H9 (cell line): Measurements from ENCODE around the gene MED17. TPM values are rescaled to one million over a fixed set of nuclear protein-coding genes. Genes with fewer than 3 reads are reported as not detected.

Source experiments
- DNase-seq: peaks from one replicate; pipeline ENCODE4 v3.0.0-alpha.2; 2017
- H2AFZ ChIP-seq: one replicate; pipeline ENCODE4 v1.6.1; 2013; ENCODE audit warnings: mild to moderate bottlenecking, low read length, control low read depth, moderate library complexity
- H2AK5ac ChIP-seq: 2 replicates; pipeline ENCODE4 v1.6.1; 2013; ENCODE audit warnings: low read length, control low read depth, mixed read lengths; ENCODE audit not compliant: insufficient read length
- H2BK120ac ChIP-seq: one replicate; pipeline ENCODE4 v1.6.1; 2013; ENCODE audit warnings: low read depth, mild to moderate bottlenecking, low read length, control low read depth, inconsistent platforms; ENCODE audit not compliant: poor library complexity, severe bottlenecking
- H2BK12ac ChIP-seq: 2 replicates; pipeline ENCODE4 v1.6.1; 2013; ENCODE audit warnings: low read length, control low read depth, mixed read lengths, low read depth; ENCODE audit not compliant: insufficient read length
- H2BK15ac ChIP-seq: 2 replicates; pipeline ENCODE4 v1.6.1; 2013; ENCODE audit warnings: low read depth, low read length, control low read depth
- H2BK20ac ChIP-seq: one replicate; pipeline ENCODE4 v1.6.1; 2013; ENCODE audit warnings: low read depth, mild to moderate bottlenecking, low read length, control low read depth, inconsistent platforms; ENCODE audit not compliant: poor library complexity, severe bottlenecking
- H2BK5ac ChIP-seq: 2 replicates; pipeline ENCODE4 v1.6.1; 2013; ENCODE audit warnings: low read length, control low read depth, mixed read lengths; ENCODE audit not compliant: insufficient read length
- H3K14ac ChIP-seq: 2 replicates; pipeline ENCODE4 v1.6.1; 2013; ENCODE audit warnings: low read length, control low read depth; ENCODE audit not compliant: insufficient read depth
- H3K18ac ChIP-seq: 2 replicates; pipeline ENCODE4 v1.6.1; 2013; ENCODE audit warnings: low read depth, mild to moderate bottlenecking, mixed read lengths, low read length, control low read depth; ENCODE audit not compliant: insufficient read length
- H3K23ac ChIP-seq: 2 replicates; pipeline ENCODE4 v1.6.1; 2013; ENCODE audit warnings: low read length, control low read depth, mixed read lengths, low read depth; ENCODE audit not compliant: insufficient read length
- H3K23me2 ChIP-seq: 2 replicates; pipeline ENCODE4 v1.6.1; 2013; ENCODE audit warnings: low read depth, mild to moderate bottlenecking, mixed read lengths, low read length, control low read depth; ENCODE audit not compliant: insufficient read length, poor library complexity, severe bottlenecking
- H3K27ac ChIP-seq: 2 replicates; pipeline ENCODE4 v1.5.1; 2013; ENCODE audit warnings: low read length, control low read depth, mixed read lengths, low read depth; ENCODE audit not compliant: insufficient read length
- H3K27me3 ChIP-seq: 2 replicates; pipeline ENCODE4 v1.6.1; 2013; ENCODE audit warnings: low read length, control low read depth, inconsistent platforms; ENCODE audit not compliant: insufficient read depth
- H3K4ac ChIP-seq: 2 replicates; pipeline ENCODE4 v1.6.1; 2013; ENCODE audit warnings: low read depth, mild to moderate bottlenecking, control low read depth, inconsistent platforms, low read length, moderate library complexity
- H3K4me1 ChIP-seq: 2 replicates; pipeline ENCODE4 v1.6.1; 2013; ENCODE audit warnings: low read length, control low read depth, inconsistent platforms; ENCODE audit not compliant: insufficient read depth
- H3K4me2 ChIP-seq: 2 replicates; pipeline ENCODE4 v1.6.1; 2013; ENCODE audit warnings: low read length, control low read depth, mixed read lengths; ENCODE audit not compliant: insufficient read length, insufficient read depth
- H3K56ac ChIP-seq: 2 replicates; pipeline ENCODE4 v1.6.1; 2013; ENCODE audit warnings: low read depth, mild to moderate bottlenecking, mixed read lengths, low read length, control low read depth; ENCODE audit not compliant: insufficient read length
- H3K79me1 ChIP-seq: 2 replicates; pipeline ENCODE4 v1.6.1; 2013; ENCODE audit warnings: low read depth, mild to moderate bottlenecking, moderate library complexity, low read length, control low read depth, inconsistent platforms; ENCODE audit not compliant: insufficient read depth, poor library complexity, severe bottlenecking
- H3K79me2 ChIP-seq: 2 replicates; pipeline ENCODE4 v1.6.1; 2013; ENCODE audit warnings: low read length, control low read depth, inconsistent platforms; ENCODE audit not compliant: insufficient read depth
- H3K9ac ChIP-seq: 2 replicates; pipeline ENCODE4 v1.6.1; 2013; ENCODE audit warnings: low read length, control low read depth, mixed read lengths; ENCODE audit not compliant: insufficient read length; ENCODE audit errors: extremely low read depth
- H3K9me3 ChIP-seq: one replicate; pipeline ENCODE4 v1.6.1; 2013; ENCODE audit warnings: low read depth, low read length, inconsistent platforms; ENCODE audit not compliant: control insufficient read depth
- H3T11ph ChIP-seq: one replicate; pipeline ENCODE4 v1.6.1; 2013; ENCODE audit warnings: mild to moderate bottlenecking, low read length, control low read depth, inconsistent platforms
- H4K20me1 ChIP-seq: one replicate; pipeline ENCODE4 v1.6.1; 2013; ENCODE audit not compliant: control insufficient read depth, insufficient read length, insufficient read depth
- H4K5ac ChIP-seq: 2 replicates; pipeline ENCODE4 v1.6.1; 2013; ENCODE audit warnings: low read depth, mild to moderate bottlenecking, mixed read lengths, low read length, control low read depth; ENCODE audit not compliant: insufficient read length
- H4K8ac ChIP-seq: replicated peaks from 2 replicates; pipeline ENCODE4 v1.6.1; 2013; ENCODE audit warnings: low read length, control low read depth, mixed read lengths, low read depth; ENCODE audit not compliant: insufficient read length
- H4K91ac ChIP-seq: 2 replicates; pipeline ENCODE4 v1.6.1; 2013; ENCODE audit warnings: low read depth, mild to moderate bottlenecking, moderate library complexity, mixed read lengths, low read length, control low read depth; ENCODE audit not compliant: insufficient read length
- H3K27ac Mint-ChIP-seq, 3 experiments: 2 replicates in 2 of 3; 3 replicates in 1 of 3; pipeline ENCODE4 v1.8.0; 2020 to 2021; ENCODE audit warnings: mixed read lengths in 3 of 3, mild to moderate bottlenecking in 1 of 3, moderate library complexity in 1 of 3
- H3K27me3 Mint-ChIP-seq: 2 replicates; pipeline ENCODE4 v1.8.0; 2021; ENCODE audit warnings: low read depth, mild to moderate bottlenecking, moderate library complexity, mixed read lengths
- H3K36me3 Mint-ChIP-seq, 3 experiments: 2 replicates in 2 of 3; 3 replicates in 1 of 3; pipeline ENCODE4 v1.8.0; 2020 to 2021; ENCODE audit warnings: low read depth in 3 of 3, mixed read lengths in 3 of 3; ENCODE audit not compliant: insufficient read depth in 1 of 3
- H3K4me1 Mint-ChIP-seq, 2 experiments: 2 replicates each; pipeline ENCODE4 v1.8.0; 2020; ENCODE audit warnings: mixed read lengths in 2 of 2
- H3K4me3 Mint-ChIP-seq, 2 experiments: 2 replicates in 1 of 2; 3 replicates in 1 of 2; pipeline ENCODE4 v1.8.0; 2020 to 2021; ENCODE audit warnings: mild to moderate bottlenecking in 2 of 2, mixed read lengths in 2 of 2, moderate library complexity in 1 of 2
- H3K9me3 Mint-ChIP-seq, 2 experiments: 2 replicates in 1 of 2; 3 replicates in 1 of 2; pipeline ENCODE4 v1.8.0; 2020; ENCODE audit warnings: mild to moderate bottlenecking in 2 of 2, mixed read lengths in 2 of 2, moderate library complexity in 1 of 2
- CTCF ChIP-seq: fragments of 200-600 bp; sonication (generic); conservative IDR thresholded peaks from 3 replicates; pipeline ENCODE4 v1.8.0; 2021; ENCODE audit warnings: antibody characterized with exemption, mild to moderate bottlenecking
- WGBS: extraction: QIAGEN DNeasy Blood & Tissue Kit; methylation state at CpG from one replicate; pipeline ENCODE4 v1.1.7; 2013; ENCODE audit warnings: missing lambda C conversion rate, low lambda C conversion rate, mixed read lengths; ENCODE audit not compliant: insufficient read length; ENCODE audit errors: extremely low coverage; 5-methylcytosine and 5-hydroxymethylcytosine counted together
- total RNA-seq: library from RNA; stranded (reverse); gene quantifications from 2 replicates; pipeline ENCODE4 v1.2.1, GENCODE V29; 2021

The MED17 gene
- total RNA-seq, 1 experiment from 2014 or later, result 43.3 TPM

DNA sequence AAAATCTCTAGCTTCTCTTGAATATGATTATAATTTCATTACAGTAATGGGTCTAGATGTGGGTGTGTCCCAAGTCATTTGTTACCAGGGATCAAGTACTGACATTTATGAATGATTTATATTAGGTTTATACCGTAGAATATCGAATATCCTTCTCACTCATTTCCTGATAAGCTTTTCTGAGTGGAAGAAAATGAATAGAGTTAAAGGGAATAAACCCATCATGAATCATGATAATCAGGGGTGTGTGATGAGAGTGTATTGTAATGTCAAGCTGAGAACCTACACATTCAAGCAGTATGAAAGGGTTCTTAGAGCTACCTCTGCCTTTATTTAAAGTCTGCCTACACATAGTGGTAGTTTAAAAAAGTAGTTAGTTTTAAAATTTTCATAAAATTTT lies 17.3 kb downstream of the MED17 start:
- H3K79me1 ChIP-seq, result no peaks in the 10 kb centered on the region
- H3K79me2 ChIP-seq, result 0 out of 2 replicates have a peak, but pooled peaks cover 2% of the 10 kb centered on the region
- WGBS, result no CpG with 5 or more reads among the region's 2 CpGs
- H3K4ac ChIP-seq, result no peak overlapping the region
- H2AFZ ChIP-seq, result no peak overlapping the region
- H3K23me2 ChIP-seq, result no peaks in the 10 kb centered on the region
- Mint-ChIP-seq H3K9me3 (no peaks in the 10 kb centered on the region), H3K27me3 (no peaks in the 10 kb centered on the region), H3K36me3 (peaks cover 27 to 89% (median 78%) of the 10 kb centered on the region in 3 experiments), H3K4me3 (no peak overlapping the region), H3K4me1 (no peaks in the 10 kb centered on the region), H3K27ac (no peak overlapping the region)
- no peak overlapping the region for H3K27ac ChIP-seq
- TF ChIP-seq CTCF, result no peak
- no peaks in the 10 kb centered on the region for H3K4me1 ChIP-seq
- H4K20me1 ChIP-seq, result no peaks in the 10 kb centered on the region
- no peak overlapping the region for H2BK20ac ChIP-seq
- no peaks in the 10 kb centered on the region for H3K27me3 ChIP-seq
- H2BK5ac ChIP-seq, result no peak overlapping the region
- H3T11ph ChIP-seq, result no peak overlapping the region
- no peak overlapping the region for H2BK120ac ChIP-seq
- no peak overlapping the region for H3K4me2 ChIP-seq
- no peak overlapping the region for H2BK15ac ChIP-seq
- no peaks in the 10 kb centered on the region for H3K9me3 ChIP-seq
- H2BK12ac ChIP-seq, result no peak overlapping the region
- no peak overlapping the region for H3K23ac ChIP-seq
- H4K5ac ChIP-seq, result no peak overlapping the region
- H3K18ac ChIP-seq, result no peak overlapping the region
- H4K8ac ChIP-seq, result no peak overlapping the region
- H3K56ac ChIP-seq, result no peak overlapping the region
- H4K91ac ChIP-seq, result no peak overlapping the region
- no peak overlapping the region for H3K14ac ChIP-seq
- no peak for DNase-seq
- H3K9ac ChIP-seq, result no peak overlapping the region
- no peak overlapping the region for H2AK5ac ChIP-seq
